A204.1 (cell line): ENCODE results near the gene CAMK2A.
"Not testable (repeated sequence)": the region's sequence is repeated elsewhere in the genome, so short reads cannot be mapped to it uniquely, and the experiment has no call there.

Experiments
- FAIRE-seq: peaks from 2 replicates; lab custom pipeline; 2012; peaks lifted over from hg19 to GRCh38; lab: Jason Lieb, UNC

The CAMK2A gene

GRCh38 chr5:150253416-150254208 is 36.0 kb downstream of the CAMK2A start:
- FAIRE-seq: no peak

GRCh38 chr5:150252489-150252888 is 37.1 kb downstream of the CAMK2A start:
- no peak for FAIRE-seq

- FAIRE-seq: no peak
These were observed 38.1 kb downstream of the CAMK2A start for GRCh38 chr5:150251504-150251903.

GRCh38 chr5:150249744-150250143 is 39.8 kb downstream of the CAMK2A start:
- FAIRE-seq: no peak

GRCh38 chr5:150248946-150249345 is 40.6 kb downstream of the CAMK2A start:
- no peak for FAIRE-seq

GRCh38 chr5:150248493-150248892 is 41.1 kb downstream of the CAMK2A start:
- not testable (repeated sequence) for FAIRE-seq

GRCh38 chr5:150247726-150248125 is 41.8 kb downstream of the CAMK2A start:
- no peak for FAIRE-seq

GRCh38 chr5:150246835-150247234 is 42.7 kb downstream of the CAMK2A start:
- FAIRE-seq: no peak

GRCh38 chr5:150246429-150246828 is 43.1 kb downstream of the CAMK2A start:
- no peak for FAIRE-seq

- no peak for FAIRE-seq
These were observed 43.8 kb downstream of the CAMK2A start for GRCh38 chr5:150245808-150246207.

- FAIRE-seq: no peak
These were observed 44.3 kb downstream of the CAMK2A start for GRCh38 chr5:150245111-150245789.

GRCh38 chr5:150244209-150244608 is 45.4 kb downstream of the CAMK2A start:
- no peak for FAIRE-seq

GRCh38 chr5:150243590-150243989 is 46.0 kb downstream of the CAMK2A start:
- FAIRE-seq: no peak

- no peak for FAIRE-seq
These were observed 47.2 kb downstream of the CAMK2A start for GRCh38 chr5:150242251-150242894.

GRCh38 chr5:150241298-150242160 is 48.0 kb downstream of the CAMK2A start:
- no peak for FAIRE-seq

- no peak for FAIRE-seq
These were observed 49.8 kb downstream of the CAMK2A start for GRCh38 chr5:150239794-150240122.

- no peak for FAIRE-seq
These were observed 50.3 kb downstream of the CAMK2A start for GRCh38 chr5:150239099-150239793.

- FAIRE-seq: no peak
These were observed 50.9 kb downstream of the CAMK2A start for GRCh38 chr5:150238646-150239045.

- FAIRE-seq: no peak
These were observed 52.4 kb downstream of the CAMK2A start for GRCh38 chr5:150236981-150237754.

GRCh38 chr5:150236313-150236712 is 53.3 kb downstream of the CAMK2A start:
- no peak for FAIRE-seq

GRCh38 chr5:150235500-150235854 is 54.1 kb downstream of the CAMK2A start:
- no peak for FAIRE-seq
